Mesothelial cell of epicardium (in vitro differentiated cells): ENCODE results near the gene ZNRF3. TPM values are rescaled to one million over a fixed set of nuclear protein-coding genes. Genes with fewer than 3 reads are reported as not detected.

Experiments
- DNase-seq, 2 experiments: peaks; one replicate each; pipeline ENCODE4 v3.0.0; 2021; ENCODE audit warnings: low spot score in 2 of 2; ENCODE audit not compliant: unreplicated experiment in 2 of 2
- H3K27ac Mint-ChIP-seq: 2 replicates; pipeline ENCODE4 v1.8.0; 2021; ENCODE audit warnings: mixed read lengths
- H3K27me3 Mint-ChIP-seq: 2 replicates; pipeline ENCODE4 v1.8.0; 2021; ENCODE audit warnings: low read depth, mixed read lengths
- H3K36me3 Mint-ChIP-seq: 2 replicates; pipeline ENCODE4 v1.8.0; 2021; ENCODE audit warnings: mixed read lengths
- H3K4me1 Mint-ChIP-seq: 2 replicates; pipeline ENCODE4 v1.8.0; 2021; ENCODE audit warnings: mixed read lengths
- H3K4me3 Mint-ChIP-seq: 2 replicates; pipeline ENCODE4 v1.8.0; 2021; ENCODE audit warnings: mild to moderate bottlenecking, moderate library complexity, mixed read lengths
- H3K9me3 Mint-ChIP-seq: 2 replicates; pipeline ENCODE4 v1.8.0; 2021; ENCODE audit warnings: mixed read lengths
- CTCF ChIP-seq: fragments of 200-600 bp; sonication (generic); IDR thresholded peaks from one replicate; pipeline ENCODE4 v1.5.0; 2021; ENCODE audit warnings: antibody characterized with exemption; ENCODE audit not compliant: unreplicated experiment
- total RNA-seq: library from RNA; stranded (reverse); gene quantifications from 3 replicates; pipeline ENCODE4 v1.2.1, GENCODE V29; 2021

Gene ZNRF3
- total RNA-seq, 1 donor from 2014 or later, result 37.3 TPM

- Mint-ChIP-seq H3K4me3 (no peak overlapping the region), H3K36me3 (peaks cover 13% of the 10 kb centered on the region), H3K4me1 (peaks cover 36% of the 10 kb centered on the region), H3K27me3 (no peaks in the 10 kb centered on the region), H3K9me3 (no peaks in the 10 kb centered on the region), H3K27ac (peak overlapping the region; percentile 26)
- DNase-seq, result no peak
- no peak for TF ChIP-seq CTCF
Observed at GRCh38 chr22:28956506-28956905, 73.1 kb downstream of the ZNRF3 start.

GRCh38 chr22:28958611-28959010 lies 75.2 kb downstream of the ZNRF3 start:
- peaks cover 26% of the 10 kb centered on the region for H3K4me1 Mint-ChIP-seq
- no peak for DNase-seq
- H3K27me3 Mint-ChIP-seq, result no peaks in the 10 kb centered on the region
- no peaks in the 10 kb centered on the region for H3K9me3 Mint-ChIP-seq
- H3K36me3 Mint-ChIP-seq, result peaks cover 13% of the 10 kb centered on the region
- no peak overlapping the region for H3K27ac Mint-ChIP-seq
- H3K4me3 Mint-ChIP-seq, result no peak overlapping the region
- TF ChIP-seq CTCF, result no peak

GRCh38 chr22:28962042-28962554 lies 78.7 kb downstream of the ZNRF3 start:
- no peak overlapping the region for H3K4me3 Mint-ChIP-seq
- H3K27ac Mint-ChIP-seq, result no peak overlapping the region
- DNase-seq, result no peak
- H3K27me3 Mint-ChIP-seq, result no peaks in the 10 kb centered on the region
- peaks cover 28% of the 10 kb centered on the region for H3K4me1 Mint-ChIP-seq
- no peak for TF ChIP-seq CTCF
- no peaks in the 10 kb centered on the region for H3K9me3 Mint-ChIP-seq
- peaks cover 11% of the 10 kb centered on the region for H3K36me3 Mint-ChIP-seq

GRCh38 chr22:28963362-28963761 lies 80.0 kb downstream of the ZNRF3 start:
- Mint-ChIP-seq H3K27ac (peak overlapping the region; percentile 75), H3K36me3 (peaks cover 7% of the 10 kb centered on the region), H3K9me3 (no peaks in the 10 kb centered on the region), H3K4me3 (no peak overlapping the region), H3K4me1 (peaks cover 25% of the 10 kb centered on the region), H3K27me3 (no peaks in the 10 kb centered on the region)
- TF ChIP-seq CTCF, result no peak
- DNase-seq, result no peak

- Mint-ChIP-seq H3K9me3 (peaks cover 10% of the 10 kb centered on the region), H3K4me1 (peaks cover 33% of the 10 kb centered on the region), H3K27ac (no peak overlapping the region), H3K36me3 (peaks cover 19% of the 10 kb centered on the region), H3K4me3 (no peak overlapping the region), H3K27me3 (no peaks in the 10 kb centered on the region)
- TF ChIP-seq CTCF, result no peak
- DNase-seq, result no peak
Observed at GRCh38 chr22:28967163-28967665, 83.8 kb downstream of the ZNRF3 start.

GRCh38 chr22:28967969-28968368 lies 84.6 kb downstream of the ZNRF3 start:
- Mint-ChIP-seq H3K36me3 (peaks cover 19% of the 10 kb centered on the region), H3K27ac (no peak overlapping the region), H3K27me3 (no peaks in the 10 kb centered on the region), H3K4me1 (peaks cover 26% of the 10 kb centered on the region), H3K4me3 (no peak overlapping the region), H3K9me3 (peaks cover 10% of the 10 kb centered on the region)
- no peak for DNase-seq
- TF ChIP-seq CTCF, result no peak
